KMS-11 (cell line): ENCODE results near the gene CA12.

ENCODE experiments used
- H2AFZ ChIP-seq: fragments of 200-600 bp; sonication (generic); 2 replicates; pipeline ENCODE4 v1.6.1; 2016; ENCODE audit warnings: antibody characterized with exemption, mixed run types, low read depth
- H3K27ac ChIP-seq: fragments of 200-600 bp; sonication (generic); 2 replicates; pipeline ENCODE4 v1.6.1; 2016; ENCODE audit warnings: mild to moderate bottlenecking, mixed run types
- H3K27me3 ChIP-seq: fragments of 200-600 bp; sonication (generic); 2 replicates; pipeline ENCODE4 v1.6.1; 2017; ENCODE audit warnings: mild to moderate bottlenecking, low read depth, mixed run types, moderate library complexity; ENCODE audit not compliant: insufficient read depth
- H3K36me3 ChIP-seq: fragments of 200-600 bp; sonication (generic); 2 replicates; pipeline ENCODE4 v1.6.1; 2017; ENCODE audit warnings: mild to moderate bottlenecking, mixed run types; ENCODE audit not compliant: insufficient read depth
- H3K4me1 ChIP-seq: fragments of 200-600 bp; sonication (generic); 2 replicates; pipeline ENCODE4 v1.6.1; 2016; ENCODE audit warnings: mild to moderate bottlenecking, low read depth, mixed run types; ENCODE audit not compliant: poor library complexity, severe bottlenecking
- H3K4me2 ChIP-seq: fragments of 200-600 bp; sonication (generic); 2 replicates; pipeline ENCODE4 v1.7.0; 2016; ENCODE audit warnings: mild to moderate bottlenecking, mixed run types
- H3K4me3 ChIP-seq: fragments of 200-600 bp; sonication (generic); IDR thresholded peaks from 2 replicates; pipeline ENCODE4 v1.6.1; 2017; ENCODE audit warnings: low read depth, low read length, mixed read lengths; ENCODE audit not compliant: insufficient read depth
- H3K79me2 ChIP-seq: fragments of 200-600 bp; sonication (generic); 2 replicates; pipeline ENCODE4 v1.6.1; 2016; ENCODE audit warnings: low read depth, mixed run types; ENCODE audit not compliant: insufficient read depth
- H3K9ac ChIP-seq: fragments of 200-600 bp; sonication (generic); 2 replicates; pipeline ENCODE4 v1.6.1; 2016; ENCODE audit warnings: mild to moderate bottlenecking, mixed run types
- H4K20me1 ChIP-seq: fragments of 200-600 bp; sonication (generic); 2 replicates; pipeline ENCODE4 v1.6.1; 2016; ENCODE audit warnings: mild to moderate bottlenecking, mixed run types; ENCODE audit not compliant: insufficient read depth
- TF ChIP-seq, protein P1 (sequence below): fragments of 200-600 bp; sonication (generic); conservative IDR thresholded peaks from 2 replicates; pipeline ENCODE4 v1.6.1; 2017; ENCODE audit warnings: low read depth, mild to moderate bottlenecking, antibody characterized with exemption, low read length, moderate library complexity, mixed read lengths

Gene CA12

GRCh38 chr15:63318344-63318743 lies 63.3 kb downstream of the CA12 start:
- Histone ChIP-seq H3K79me2 (no peaks in the 10 kb centered on the region), H3K9ac (no peak overlapping the region), H3K4me3 (no peak overlapping the region), H2AFZ (no peak overlapping the region), H4K20me1 (no peaks in the 10 kb centered on the region), H3K4me1 (no peaks in the 10 kb centered on the region), H3K4me2 (no peak overlapping the region), H3K27me3 (no peaks in the 10 kb centered on the region), H3K27ac (no peak overlapping the region), H3K36me3 (no peaks in the 10 kb centered on the region)
- TF ChIP-seq, protein P1, sequence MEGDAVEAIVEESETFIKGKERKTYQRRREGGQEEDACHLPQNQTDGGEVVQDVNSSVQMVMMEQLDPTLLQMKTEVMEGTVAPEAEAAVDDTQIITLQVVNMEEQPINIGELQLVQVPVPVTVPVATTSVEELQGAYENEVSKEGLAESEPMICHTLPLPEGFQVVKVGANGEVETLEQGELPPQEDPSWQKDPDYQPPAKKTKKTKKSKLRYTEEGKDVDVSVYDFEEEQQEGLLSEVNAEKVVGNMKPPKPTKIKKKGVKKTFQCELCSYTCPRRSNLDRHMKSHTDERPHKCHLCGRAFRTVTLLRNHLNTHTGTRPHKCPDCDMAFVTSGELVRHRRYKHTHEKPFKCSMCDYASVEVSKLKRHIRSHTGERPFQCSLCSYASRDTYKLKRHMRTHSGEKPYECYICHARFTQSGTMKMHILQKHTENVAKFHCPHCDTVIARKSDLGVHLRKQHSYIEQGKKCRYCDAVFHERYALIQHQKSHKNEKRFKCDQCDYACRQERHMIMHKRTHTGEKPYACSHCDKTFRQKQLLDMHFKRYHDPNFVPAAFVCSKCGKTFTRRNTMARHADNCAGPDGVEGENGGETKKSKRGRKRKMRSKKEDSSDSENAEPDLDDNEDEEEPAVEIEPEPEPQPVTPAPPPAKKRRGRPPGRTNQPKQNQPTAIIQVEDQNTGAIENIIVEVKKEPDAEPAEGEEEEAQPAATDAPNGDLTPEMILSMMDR, result no peak

DNA sequence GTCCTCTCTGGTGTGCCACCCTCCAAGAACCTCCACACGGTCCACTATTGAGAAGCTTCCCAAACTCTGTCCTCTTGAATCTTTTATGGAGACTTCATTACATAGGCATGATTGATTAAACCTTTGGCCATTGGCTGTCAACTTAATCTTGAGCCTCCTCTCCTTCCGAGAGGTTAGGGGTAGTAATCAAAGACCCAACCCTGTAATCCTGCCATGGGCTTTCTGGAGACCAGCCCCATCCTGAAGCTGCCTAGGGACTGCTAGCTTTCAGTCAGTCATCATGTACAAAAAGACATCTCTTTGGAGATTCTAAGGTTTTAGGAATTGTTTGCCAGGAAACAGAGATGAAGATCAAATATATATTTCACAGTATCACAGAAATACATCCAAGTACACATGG lies 67.2 kb downstream of the CA12 start:
- no peak overlapping the region for H3K9ac ChIP-seq
- no peaks in the 10 kb centered on the region for H3K27me3 ChIP-seq
- H3K4me1 ChIP-seq, result no peaks in the 10 kb centered on the region
- no peaks in the 10 kb centered on the region for H4K20me1 ChIP-seq
- H2AFZ ChIP-seq, result no peak overlapping the region
- H3K4me2 ChIP-seq, result no peak overlapping the region
- no peak overlapping the region for H3K27ac ChIP-seq
- TF ChIP-seq, protein P1, result no peak
- H3K4me3 ChIP-seq, result no peak overlapping the region
- no peaks in the 10 kb centered on the region for H3K79me2 ChIP-seq
- no peaks in the 10 kb centered on the region for H3K36me3 ChIP-seq

- Histone ChIP-seq H3K79me2 (no peaks in the 10 kb centered on the region), H3K27ac (no peak overlapping the region), H3K4me2 (no peak overlapping the region), H3K9ac (no peak overlapping the region), H3K27me3 (no peaks in the 10 kb centered on the region), H3K4me1 (no peaks in the 10 kb centered on the region), H3K4me3 (no peak overlapping the region), H3K36me3 (no peaks in the 10 kb centered on the region), H4K20me1 (no peaks in the 10 kb centered on the region), H2AFZ (no peak overlapping the region)
- TF ChIP-seq, protein P1, result no peak
These were observed 67.8 kb downstream of the CA12 start for GRCh38 chr15:63313825-63314224.

- no peak overlapping the region for H2AFZ ChIP-seq
- H3K4me2 ChIP-seq, result no peak overlapping the region
- no peak overlapping the region for H3K27ac ChIP-seq
- TF ChIP-seq, protein P1, result no peak
- H3K4me1 ChIP-seq, result no peaks in the 10 kb centered on the region
- H3K36me3 ChIP-seq, result no peaks in the 10 kb centered on the region
- H3K4me3 ChIP-seq, result no peak overlapping the region
- no peaks in the 10 kb centered on the region for H3K79me2 ChIP-seq
- H3K27me3 ChIP-seq, result no peaks in the 10 kb centered on the region
- no peaks in the 10 kb centered on the region for H4K20me1 ChIP-seq
- no peak overlapping the region for H3K9ac ChIP-seq
These were observed 69.4 kb downstream of the CA12 start for GRCh38 chr15:63312286-63312685.
